ENCODE results near the gene RNASE8. TPM values are rescaled to one million over a fixed set of nuclear protein-coding genes. Genes with fewer than 3 reads are reported as not detected.

RNASE8 gene
- total RNA-seq, 2 donors from 2014 or later, result not detected

DNA sequence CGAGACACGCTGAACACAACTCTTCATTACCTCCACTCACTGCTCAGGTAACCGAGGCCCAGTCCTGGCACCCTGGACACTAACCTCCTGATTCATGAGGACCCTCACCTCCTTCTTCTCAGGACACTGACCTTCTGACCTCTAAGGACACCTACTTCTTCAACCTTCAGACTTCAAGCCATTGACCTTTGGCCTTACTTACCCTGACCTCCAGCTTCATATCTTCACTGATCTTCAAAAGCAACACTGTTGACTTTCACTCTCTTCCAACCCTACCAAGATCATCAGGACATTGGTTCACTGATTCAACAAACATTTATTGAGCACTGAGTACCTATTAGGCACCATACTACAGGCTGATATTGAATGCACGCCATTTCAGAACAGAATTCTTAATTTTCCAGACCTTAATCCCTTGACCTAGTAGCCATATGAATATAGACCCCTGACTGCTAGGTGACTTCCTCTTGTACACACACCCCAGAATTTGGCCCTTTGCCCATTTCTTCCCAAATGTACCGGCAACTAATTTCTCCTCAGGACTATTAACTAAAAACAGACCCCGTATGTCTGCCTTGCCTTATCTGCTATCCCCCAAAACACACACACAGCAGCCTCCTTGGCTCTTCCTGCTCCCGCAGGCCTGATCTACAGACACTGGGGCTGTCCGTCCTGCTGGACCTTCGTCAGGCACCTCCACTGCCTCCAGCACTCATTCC lies 18.3 kb downstream of the RNASE8 start:
- intact Hi-C loops (cut with DNase I), result no loop called here
- 85% methylated on average over 9 of the region's 9 CpGs for WGBS, 2 donors
- TF ChIP-seq POLR2A (IDR thresholded peaks at IDR 0.05) (no peak), CTCF (IDR thresholded peaks at IDR 0.05) (no peak)
- Histone ChIP-seq H3K27me3 (no peaks in the 10 kb centered on the region), H3K36me3 (replicated peaks in 1 of 2; ENCODE audit: insufficient read depth in 1 of 2, low read depth in 2 of 2) (peaks cover 4 to 18% of the 10 kb centered on the region in 2 donors), H3K27ac (no peak overlapping the region), H3K9me3 (no peaks in the 10 kb centered on the region), H3K4me3 (no peak overlapping the region), H3K4me1 (peaks cover 17% of the 10 kb centered on the region)
- ATAC-seq, result no peak
- DNase-seq, result no peak

- ATAC-seq (no peak), DNase-seq (no peak)
- WGBS, 2 donors, result 75 to 85% methylated on average over 2 of the region's 2 CpGs
- Histone ChIP-seq H3K4me1 (peaks cover 5% of the 10 kb centered on the region), H3K27ac (no peak overlapping the region), H3K4me3 (no peak overlapping the region), H3K36me3 (replicated peaks in 1 of 2; ENCODE audit: insufficient read depth in 1 of 2, low read depth in 2 of 2) (peaks cover 17 to 30% of the 10 kb centered on the region in 2 donors), H3K27me3 (no peaks in the 10 kb centered on the region), H3K9me3 (no peaks in the 10 kb centered on the region)
- TF ChIP-seq CTCF (IDR thresholded peaks at IDR 0.05), result no peak
- TF ChIP-seq POLR2A (IDR thresholded peaks at IDR 0.05), result no peak
- intact Hi-C loops (cut with DNase I), result no loop called here
Measured at GRCh38 chr14:21077672-21078071, 20.1 kb downstream of the RNASE8 start.

GRCh38 chr14:21078287-21078686 lies 20.7 kb downstream of the RNASE8 start:
- no peak for ATAC-seq
- Histone ChIP-seq H3K4me3 (no peak overlapping the region), H3K36me3 (replicated peaks in 1 of 2; ENCODE audit: insufficient read depth in 1 of 2, low read depth in 2 of 2) (peaks cover 17 to 31% of the 10 kb centered on the region in 2 donors), H3K27ac (no peak overlapping the region), H3K9me3 (no peaks in the 10 kb centered on the region), H3K27me3 (no peaks in the 10 kb centered on the region), H3K4me1 (no peaks in the 10 kb centered on the region)
- intact Hi-C loops (cut with DNase I), result no loop called here
- TF ChIP-seq POLR2A (IDR thresholded peaks at IDR 0.05) (no peak), CTCF (IDR thresholded peaks at IDR 0.05) (no peak)
- 90 to 91% methylated on average over 5 of the region's 5 CpGs for WGBS, 2 donors
- DNase-seq, result no peak

DNA sequence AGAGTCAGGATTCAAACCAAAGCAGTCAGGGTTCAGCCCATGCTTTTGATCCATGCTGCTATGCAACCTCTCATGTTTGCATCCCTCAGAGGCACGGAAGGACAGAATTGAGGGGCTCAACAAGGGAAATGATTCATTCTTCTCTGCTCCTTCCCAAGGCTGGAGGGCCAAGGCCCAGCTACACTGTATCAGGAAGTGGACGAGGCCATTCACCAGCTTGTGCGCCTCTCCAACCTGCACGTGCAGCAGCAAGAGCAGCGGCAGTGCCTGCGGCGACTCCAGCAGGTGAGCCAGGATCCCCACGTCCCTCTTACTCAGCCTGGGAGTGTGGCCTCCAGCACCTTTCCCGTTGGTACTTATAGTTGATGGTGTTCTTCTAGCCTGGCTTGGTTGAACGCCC lies 21.1 kb downstream of the RNASE8 start:
- Histone ChIP-seq H3K27me3 (no peaks in the 10 kb centered on the region), H3K4me3 (no peak overlapping the region), H3K36me3 (replicated peaks in 1 of 2; ENCODE audit: insufficient read depth in 1 of 2, low read depth in 2 of 2) (peaks cover 17 to 31% of the 10 kb centered on the region in 2 donors), H3K4me1 (no peaks in the 10 kb centered on the region), H3K9me3 (no peaks in the 10 kb centered on the region), H3K27ac (no peak overlapping the region)
- TF ChIP-seq CTCF (IDR thresholded peaks at IDR 0.05), result no peak
- no peak for TF ChIP-seq POLR2A (IDR thresholded peaks at IDR 0.05)
- 77 to 87% methylated on average over 6 to 9 of the region's 10 CpGs for WGBS, 2 donors
- ATAC-seq (no peak), DNase-seq (no peak)
- intact Hi-C loops (cut with DNase I), result no loop called here
